K562 (cell line): ENCODE results near the gene PRTFDC1. TPM values are rescaled to one million over a fixed set of nuclear protein-coding genes. Genes with fewer than 3 reads are reported as not detected.

Experiments used
- CBX3 ChIP-seq, 2 experiments: IDR thresholded peaks; 1 replicate in 1 of 2; 2 replicates in 1 of 2; pipeline ENCODE4 v1.6.1; 2012; ENCODE audit warnings: inconsistent platforms in 2 of 2, low read length in 2 of 2, borderline replicate concordance in 1 of 2, control low read depth in 1 of 2
- CHD2 ChIP-seq: IDR thresholded peaks from 2 replicates; pipeline ENCODE4 v1.6.1; 2011; ENCODE audit warnings: low read depth, low read length
- CHD7 ChIP-seq: fragments of 200-600 bp; sonication (generic); IDR thresholded peaks from one replicate; pipeline ENCODE4 v1.6.1; 2012; ENCODE audit warnings: mild to moderate bottlenecking, low read depth, low read length, inconsistent platforms
- DACH1 ChIP-seq: fragments of 450-650 bp; IDR thresholded peaks from 2 replicates; pipeline ENCODE4 v1.6.1; 2018; ENCODE audit not compliant: partially characterized antibody
- E2F1 ChIP-seq: sonication (generic); formaldehyde crosslinking; IDR thresholded peaks from 2 replicates; pipeline ENCODE4 v1.8.1; 2023; ENCODE audit warnings: mild to moderate bottlenecking, missing genetic modification reagents, moderate library complexity
- NR0B1 ChIP-seq: fragments of 450-650 bp; IDR thresholded peaks from one replicate; pipeline ENCODE4 v1.6.1; 2018; ENCODE audit warnings: mild to moderate bottlenecking, moderate library complexity; ENCODE audit not compliant: partially characterized antibody
- NUFIP1 ChIP-seq: fragments of 450-650 bp; IDR thresholded peaks from 2 replicates; pipeline ENCODE4 v1.6.1; 2018; ENCODE audit not compliant: partially characterized antibody
- PHF20 ChIP-seq: fragments of 450-650 bp; IDR thresholded peaks from 2 replicates; pipeline ENCODE4 v1.6.1; 2018; ENCODE audit not compliant: partially characterized antibody
- RB1 ChIP-seq: fragments of 450-650 bp; IDR thresholded peaks from 2 replicates; pipeline ENCODE4 v1.6.1; 2017; ENCODE audit warnings: low read depth, mild to moderate bottlenecking
- RBFOX2 ChIP-seq: fragments of 200-400 bp; formaldehyde crosslinking; IDR thresholded peaks from 2 replicates; pipeline ENCODE4 v1.6.1; 2017; ENCODE audit warnings: low read depth, mild to moderate bottlenecking, low read length, moderate library complexity
- SRF ChIP-seq, 2 experiments: fragments of 250-450, 450-650 bp in 1 of 2; sonication (Bioruptor Pico) in 1 of 2; sonication (generic) in 1 of 2; formaldehyde crosslinking; IDR thresholded peaks; 2 replicates each; pipeline versions ENCODE4 v1.5.0 to v1.5.1; 2020 to 2022; ENCODE audit warnings: mild to moderate bottlenecking in 1 of 2, missing genetic modification reagents in 1 of 2
- TRIM28 ChIP-seq: fragments of 450-650 bp; IDR thresholded peaks from 2 replicates; pipeline ENCODE4 v1.6.1; 2017
- ZC3H11A ChIP-seq: IDR thresholded peaks from 2 replicates; pipeline ENCODE4 v1.6.1; 2012; ENCODE audit warnings: low read depth, low read length, improper control_type of control experiment
- ZFX ChIP-seq: sonication (generic); formaldehyde crosslinking; IDR thresholded peaks from 2 replicates; pipeline ENCODE4 v1.8.0; 2022; ENCODE audit warnings: mild to moderate bottlenecking, missing genetic modification reagents, moderate library complexity
- polyA plus RNA-seq, 8 experiments: library from polyadenylated mRNA; depleted of rRNA in 4 of 8; stranded (reverse) in 5 of 8; unstranded in 3 of 8; fragments of >200 nt; fragmentation: Nextera tagmentation in 2 of 8; fragmentation: Illumina TruSeq in 1 of 8; extraction: Ambion mirVana in 2 of 8; extraction: Trizol in 1 of 8; gene quantifications; 2 replicates each; pipeline versions ENCODE4 v1.2.1 to v1.2.3, GENCODE V29; 2011 to 2014; ENCODE audit warnings: inconsistent platforms in 1 of 8, missing spikeins in 1 of 8
- total RNA-seq, 7 experiments: library from RNA; depleted of rRNA in 6 of 7; stranded (reverse); fragments of >200 nt in 6 of 7; fragmentation: Illumina TruSeq in 2 of 7; extraction: Trizol in 2 of 7; gene quantifications; 2 replicates each; pipeline versions ENCODE4 v1.2.1 to v1.2.3, GENCODE V29; 2011 to 2021; ENCODE audit warnings: low replicate concordance in 1 of 7

PRTFDC1 gene
- total and polyA plus RNA-seq, 9 of the 15 experiments (the other 6 are each of a cell fraction or from before 2014, with no cell fraction given) = 7.0 to 27.6 (median 10.0) TPM

- TF ChIP-seq CHD7 (no peak), RB1 (no peak), SRF (CRISPR knock-in tag; IDR thresholded peaks at IDR 0.05) (peak in 1 of 2 experiments; percentile 3; a peak in 1 of 4 replicates), TRIM28 (no peak), NR0B1 (no peak), E2F1 (CRISPR knock-in tag) (no peak), PHF20 (no peak), ZFX (CRISPR knock-in tag) (no peak), CHD2 (no peak), ZC3H11A (no peak), DACH1 (no peak), CBX3 (IDR thresholded peaks at IDR 0.05; ENCODE audit: borderline replicate concordance in 1 of 2, low read length in 2 of 2) (peak in 1 of 2 experiments; percentile 18; a peak in 1 of 3 replicates), NUFIP1 (no peak), RBFOX2 (no peak)
Measured at GRCh38 chr10:24951201-24952142, 934 bp downstream of the PRTFDC1 start (continued).
